ENCODE measurements around the gene GRM8.

GRM8 gene

GRCh38 chr7:126774077-126774476, 478.7 kb downstream of the GRM8 start:
- CTCF ChIA-PET, result no interaction called here
- no peak for TF ChIP-seq NFRKB (IDR thresholded peaks at IDR 0.05)
- TF ChIP-seq HDGF (IDR thresholded peaks at IDR 0.05; ENCODE audit: borderline replicate concordance), result no peak
- no peak for TF ChIP-seq BHLHE40 (IDR thresholded peaks at IDR 0.05; ENCODE audit: borderline replicate concordance)
- TF ChIP-seq FOXA1 (IDR thresholded peaks at IDR 0.05), result no peak
- no peak for TF ChIP-seq FOXM1 (IDR thresholded peaks at IDR 0.05; ENCODE audit: borderline replicate concordance)
- TF ChIP-seq TARDBP (IDR thresholded peaks at IDR 0.05), result no peak
- no peak for TF ChIP-seq SUZ12 (IDR thresholded peaks at IDR 0.05)
- no peak for TF ChIP-seq ELF4 (IDR thresholded peaks at IDR 0.05)
- no peak for TF ChIP-seq ZNF384 (IDR thresholded peaks at IDR 0.05)
- no peak for TF ChIP-seq LEF1 (IDR thresholded peaks at IDR 0.05; ENCODE audit: borderline replicate concordance)
- no peak for TF ChIP-seq ARNT (IDR thresholded peaks at IDR 0.05)
- no peak for TF ChIP-seq CTBP1 (IDR thresholded peaks at IDR 0.05; ENCODE audit: borderline replicate concordance)
- no peak for TF ChIP-seq PKNOX1 (IDR thresholded peaks at IDR 0.05)
- no peak for TF ChIP-seq FOXK2 (IDR thresholded peaks at IDR 0.05)
- no peak for TF ChIP-seq SP1 (IDR thresholded peaks at IDR 0.05)
- no peak for TF ChIP-seq L3MBTL2 (conservative IDR thresholded peaks at IDR 0.05)
- POLR2A ChIA-PET, result no interaction called here
- no peak for DNase-seq (ENCODE audit: extremely low spot score)

- no peak for TF ChIP-seq CTBP1 (IDR thresholded peaks at IDR 0.05; ENCODE audit: borderline replicate concordance)
- no peak for TF ChIP-seq TARDBP (IDR thresholded peaks at IDR 0.05)
- no peak for TF ChIP-seq PKNOX1 (IDR thresholded peaks at IDR 0.05)
- TF ChIP-seq ZNF384 (IDR thresholded peaks at IDR 0.05), result no peak
- no peak for TF ChIP-seq FOXK2 (IDR thresholded peaks at IDR 0.05)
- TF ChIP-seq NFRKB (IDR thresholded peaks at IDR 0.05), result no peak
- CTCF ChIA-PET, result no interaction called here
- DNase-seq (ENCODE audit: extremely low spot score), result no peak
- POLR2A ChIA-PET, result no interaction called here
Measured at GRCh38 chr7:126768836-126769235, 483.9 kb downstream of the GRM8 start.

GRCh38 chr7:126760914-126761577, 491.7 kb downstream of the GRM8 start:
- no peak for DNase-seq (ENCODE audit: extremely low spot score)
- POLR2A ChIA-PET, result no interaction called here
- TF ChIP-seq SP1 (IDR thresholded peaks at IDR 0.05), result no peak
- TF ChIP-seq LEF1 (IDR thresholded peaks at IDR 0.05; ENCODE audit: borderline replicate concordance), result no peak
- TF ChIP-seq ZNF384 (IDR thresholded peaks at IDR 0.05), result no peak
- no peak for TF ChIP-seq L3MBTL2 (conservative IDR thresholded peaks at IDR 0.05)
- TF ChIP-seq FOXA1 (IDR thresholded peaks at IDR 0.05), result no peak
- no peak for TF ChIP-seq HDGF (IDR thresholded peaks at IDR 0.05; ENCODE audit: borderline replicate concordance)
- no peak for TF ChIP-seq NFRKB (IDR thresholded peaks at IDR 0.05)
- TF ChIP-seq CTBP1 (IDR thresholded peaks at IDR 0.05; ENCODE audit: borderline replicate concordance), result no peak
- TF ChIP-seq TARDBP (IDR thresholded peaks at IDR 0.05), result no peak
- no peak for TF ChIP-seq SUZ12 (IDR thresholded peaks at IDR 0.05)
- no peak for TF ChIP-seq FOXM1 (IDR thresholded peaks at IDR 0.05; ENCODE audit: borderline replicate concordance)
- CTCF ChIA-PET, result no interaction called here

- POLR2A ChIA-PET, result no interaction called here
- no peak for DNase-seq (ENCODE audit: extremely low spot score)
- TF ChIP-seq FOXM1 (IDR thresholded peaks at IDR 0.05; ENCODE audit: borderline replicate concordance) (no peak), PKNOX1 (IDR thresholded peaks at IDR 0.05) (no peak), NFRKB (IDR thresholded peaks at IDR 0.05) (no peak), SUZ12 (IDR thresholded peaks at IDR 0.05) (no peak), SP1 (IDR thresholded peaks at IDR 0.05) (no peak), LEF1 (IDR thresholded peaks at IDR 0.05; ENCODE audit: borderline replicate concordance) (no peak), BHLHE40 (IDR thresholded peaks at IDR 0.05; ENCODE audit: borderline replicate concordance) (no peak), ZNF384 (IDR thresholded peaks at IDR 0.05) (no peak), FOXK2 (IDR thresholded peaks at IDR 0.05) (no peak), HDGF (IDR thresholded peaks at IDR 0.05; ENCODE audit: borderline replicate concordance) (no peak), TARDBP (IDR thresholded peaks at IDR 0.05) (no peak), CTBP1 (IDR thresholded peaks at IDR 0.05; ENCODE audit: borderline replicate concordance) (no peak), ELF4 (IDR thresholded peaks at IDR 0.05) (no peak), FOXA1 (IDR thresholded peaks at IDR 0.05) (no peak), L3MBTL2 (conservative IDR thresholded peaks at IDR 0.05) (no peak), ARNT (IDR thresholded peaks at IDR 0.05) (no peak)
- CTCF ChIA-PET, result no interaction called here
Measured at GRCh38 chr7:126755381-126755780, 497.4 kb downstream of the GRM8 start.

DNA sequence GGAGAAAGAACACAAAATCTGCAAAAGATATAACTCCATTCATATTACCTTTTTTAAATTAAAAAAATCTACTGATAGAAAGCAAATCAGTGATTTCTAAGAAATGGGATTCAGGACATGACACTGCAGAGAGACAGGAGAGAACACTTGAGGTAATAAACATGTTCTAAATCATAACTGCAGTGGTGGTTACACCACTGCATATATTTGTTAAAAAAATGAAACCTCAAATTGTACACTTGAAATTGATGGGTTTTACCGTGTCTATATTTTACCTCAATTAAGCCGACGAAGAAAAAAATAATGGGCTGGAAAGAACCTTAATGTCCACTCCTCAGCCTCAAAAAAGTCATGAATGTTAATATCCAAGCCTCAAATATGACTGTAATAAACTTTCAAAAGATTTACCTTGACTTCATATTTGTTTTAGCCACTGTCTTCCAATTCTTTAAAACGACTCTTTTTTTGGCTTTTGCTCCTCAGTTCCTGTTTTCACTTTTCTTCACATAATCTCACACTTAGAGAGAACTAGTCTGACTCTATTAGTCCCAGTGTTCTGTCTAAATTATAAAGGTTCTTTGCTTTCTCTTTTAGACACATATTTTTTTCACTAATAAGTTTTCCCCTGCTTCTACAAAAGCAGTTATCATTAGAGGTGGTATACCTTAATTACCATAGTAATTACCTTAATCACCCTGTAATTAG, 502.4 kb downstream of the GRM8 start:
- ChIA-PET CTCF (no interaction called here), POLR2A (no interaction called here)
- no peak for TF ChIP-seq LEF1 (IDR thresholded peaks at IDR 0.05; ENCODE audit: borderline replicate concordance)
- no peak for DNase-seq (ENCODE audit: extremely low spot score)

DNA sequence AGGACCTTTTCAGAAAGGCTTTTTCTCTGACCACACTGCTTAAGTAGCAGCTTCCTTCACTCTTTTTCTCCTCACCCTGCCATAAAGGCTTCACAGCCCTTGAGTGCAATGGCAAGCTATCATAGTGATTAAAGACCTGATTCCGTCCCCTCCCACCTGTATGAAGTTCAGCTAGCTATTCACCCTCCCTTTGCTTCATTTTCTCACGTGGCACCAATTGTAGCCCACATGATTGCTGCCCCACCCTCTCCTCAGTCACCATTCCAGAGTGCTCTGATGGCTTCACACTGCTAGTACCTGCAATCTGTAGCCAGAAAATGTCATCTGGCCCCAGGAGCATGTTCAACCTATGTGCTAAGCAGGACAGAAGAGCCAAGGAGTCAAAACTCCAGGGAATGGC, 523.8 kb downstream of the GRM8 start:
- no peak for DNase-seq (ENCODE audit: extremely low spot score)
- ChIA-PET CTCF (no interaction called here), POLR2A (no interaction called here)
- TF ChIP-seq ZNF384 (IDR thresholded peaks at IDR 0.05) (no peak), LEF1 (IDR thresholded peaks at IDR 0.05; ENCODE audit: borderline replicate concordance) (no peak), BHLHE40 (IDR thresholded peaks at IDR 0.05; ENCODE audit: borderline replicate concordance) (no peak), FOXM1 (IDR thresholded peaks at IDR 0.05; ENCODE audit: borderline replicate concordance) (no peak)

Data from HEK293T (cell line).